Measurements from ENCODE around the gene ANTXRL. TPM values are rescaled to one million over a fixed set of nuclear protein-coding genes. Genes with fewer than 3 reads are reported as not detected.
"Not testable (repeated sequence)": the region's sequence is repeated elsewhere in the genome, so short reads cannot be mapped to it uniquely, and the experiment has no call there.

Gene ANTXRL
- total RNA-seq, 1 experiment from 2014 or later: not detected

GRCh38 chr10:46328853-46329689 lies 42.3 kb downstream of the ANTXRL start:
- POLR2A ChIA-PET (ENCODE audit: unreplicated experiment): no interaction called here
- intact Hi-C loops (cut with micrococcal nuclease): no loop called here

DNA sequence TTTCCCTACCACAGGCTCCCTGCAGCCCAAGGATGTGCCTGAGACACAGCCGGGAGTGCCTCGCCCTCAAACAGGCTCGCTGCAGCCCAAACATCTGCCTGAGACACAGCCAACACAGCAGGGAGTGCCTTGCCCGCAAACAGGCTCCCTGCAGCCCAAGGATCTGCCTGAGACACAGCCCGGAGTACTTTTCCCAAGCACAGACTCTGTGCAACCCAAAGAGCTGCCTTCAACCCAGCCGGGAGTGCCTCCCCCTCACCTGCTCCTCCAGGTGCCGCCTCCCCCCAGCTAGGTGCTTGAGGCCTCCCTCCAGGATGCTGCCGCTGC lies 42.9 kb downstream of the ANTXRL start:
- no peak overlapping the region for H2AFZ ChIP-seq (ENCODE audit: low read length)
- no peaks in the 10 kb centered on the region for H3K27me3 ChIP-seq (ENCODE audit: low read length)
- H3F3A ChIP-seq (ENCODE audit: low read length, unreplicated experiment): no peaks in the 10 kb centered on the region
- intact Hi-C loops (cut with micrococcal nuclease): no loop called here
- TF ChIP-seq CTCF (conservative IDR thresholded peaks at IDR 0.05; ENCODE audit: low read depth, low read length) (no peak), EZH2phosphoT487 (IDR thresholded peaks at IDR 0.05; ENCODE audit: borderline replicate concordance, low read length) (no peak), EZH2 (IDR thresholded peaks at IDR 0.05; ENCODE audit: low read length, unreplicated experiment) (no peak)
- CTCF ChIA-PET: no interaction called here
- no peaks in the 10 kb centered on the region for H4K20me1 ChIP-seq (ENCODE audit: low read length)
- H3K4me2 ChIP-seq (ENCODE audit: low read length): no peak overlapping the region
- H3K79me2 ChIP-seq (ENCODE audit: low read length): no peaks in the 10 kb centered on the region
- H3K27ac ChIP-seq (ENCODE audit: low read length): no peak overlapping the region
- no peak overlapping the region for H3K9ac ChIP-seq (ENCODE audit: low read length)
- H3K4me3 ChIP-seq (ENCODE audit: low read length): no peak overlapping the region
- H3K9me2 ChIP-seq (replicated peaks; ENCODE audit: low read length): no peaks in the 10 kb centered on the region
- H3K9me3 ChIP-seq (ENCODE audit: low read length): no peaks in the 10 kb centered on the region
- no peaks in the 10 kb centered on the region for H3K36me3 ChIP-seq (ENCODE audit: low read depth, low read length)
- no peak for DNase-seq
- no TSS peak for BruUV-seq (replicated peaks)
- POLR2A ChIA-PET (ENCODE audit: unreplicated experiment): no interaction called here
- no peak for ATAC-seq
- H3K4me1 ChIP-seq (ENCODE audit: insufficient read depth, low read length): no peaks in the 10 kb centered on the region

More at GRCh38 chr10:46328853-46329689, 42.3 kb downstream of the ANTXRL start:
- Histone ChIP-seq H4K20me1 (ENCODE audit: low read length) (no peaks in the 10 kb centered on the region), H3K4me1 (ENCODE audit: insufficient read depth, low read length) (no peaks in the 10 kb centered on the region), H3K9ac (ENCODE audit: low read length) (no peak overlapping the region), H3K36me3 (ENCODE audit: low read depth, low read length) (no peaks in the 10 kb centered on the region), H3K9me3 (ENCODE audit: low read length) (no peaks in the 10 kb centered on the region), H3K79me2 (ENCODE audit: low read length) (no peaks in the 10 kb centered on the region), H3K4me3 (ENCODE audit: low read length) (no peak overlapping the region), H3F3A (ENCODE audit: low read length, unreplicated experiment) (no peaks in the 10 kb centered on the region), H3K9me2 (replicated peaks; ENCODE audit: low read length) (no peaks in the 10 kb centered on the region), H3K27me3 (ENCODE audit: low read length) (no peaks in the 10 kb centered on the region), H3K27ac (ENCODE audit: low read length) (no peak overlapping the region), H3K4me2 (ENCODE audit: low read length) (no peak overlapping the region), H2AFZ (ENCODE audit: low read length) (no peak overlapping the region)
- no peak for DNase-seq
- TF ChIP-seq EZH2 (IDR thresholded peaks at IDR 0.05; ENCODE audit: low read length, unreplicated experiment) (no peak), EZH2phosphoT487 (IDR thresholded peaks at IDR 0.05; ENCODE audit: borderline replicate concordance, low read length) (no peak), CTCF (conservative IDR thresholded peaks at IDR 0.05; ENCODE audit: low read depth, low read length) (no peak)
- BruUV-seq (replicated peaks): no TSS peak
- ATAC-seq: no peak
- CTCF ChIA-PET: no interaction called here

DNA sequence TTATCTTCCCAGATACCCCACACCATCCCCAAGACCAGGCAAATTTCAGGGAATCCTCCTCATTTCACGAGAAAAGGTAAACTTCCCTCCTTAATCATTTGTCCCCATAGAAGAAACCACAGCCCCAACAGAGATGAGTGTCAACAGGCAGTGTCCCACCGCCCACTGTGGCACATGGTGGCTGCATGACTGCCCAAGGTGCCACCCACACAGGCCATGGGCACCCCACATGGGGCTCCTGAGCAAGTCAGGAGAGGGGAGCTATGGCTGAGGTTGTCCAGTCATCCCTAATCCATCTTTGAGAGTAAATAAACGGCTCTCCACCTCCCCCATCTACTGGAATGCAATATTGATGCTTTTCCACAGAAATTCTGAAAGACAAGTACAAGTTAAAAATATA lies 44.1 kb downstream of the ANTXRL start:
- no peak overlapping the region for H3K9ac ChIP-seq (ENCODE audit: low read length)
- DNase-seq (no peak), ATAC-seq (no peak)
- H3K4me1 ChIP-seq (ENCODE audit: insufficient read depth, low read length): no peaks in the 10 kb centered on the region
- no peak overlapping the region for H2AFZ ChIP-seq (ENCODE audit: low read length)
- H3F3A ChIP-seq (ENCODE audit: low read length, unreplicated experiment): no peaks in the 10 kb centered on the region
- H3K27me3 ChIP-seq (ENCODE audit: low read length): no peaks in the 10 kb centered on the region
- intact Hi-C loops (cut with micrococcal nuclease): no loop called here
- no peaks in the 10 kb centered on the region for H3K36me3 ChIP-seq (ENCODE audit: low read depth, low read length)
- H3K4me2 ChIP-seq (ENCODE audit: low read length): no peak overlapping the region
- H4K20me1 ChIP-seq (ENCODE audit: low read length): no peaks in the 10 kb centered on the region
- ChIA-PET POLR2A (ENCODE audit: unreplicated experiment) (no interaction called here), CTCF (no interaction called here)
- BruUV-seq (replicated peaks): no TSS peak
- H3K9me3 ChIP-seq (ENCODE audit: low read length): no peaks in the 10 kb centered on the region
- H3K9me2 ChIP-seq (replicated peaks; ENCODE audit: low read length): no peaks in the 10 kb centered on the region
- TF ChIP-seq CTCF (conservative IDR thresholded peaks at IDR 0.05; ENCODE audit: low read depth, low read length): no peak
- H3K79me2 ChIP-seq (ENCODE audit: low read length): no peaks in the 10 kb centered on the region
- H3K4me3 ChIP-seq (ENCODE audit: low read length): no peak overlapping the region
- H3K27ac ChIP-seq (ENCODE audit: low read length): no peak overlapping the region

DNA sequence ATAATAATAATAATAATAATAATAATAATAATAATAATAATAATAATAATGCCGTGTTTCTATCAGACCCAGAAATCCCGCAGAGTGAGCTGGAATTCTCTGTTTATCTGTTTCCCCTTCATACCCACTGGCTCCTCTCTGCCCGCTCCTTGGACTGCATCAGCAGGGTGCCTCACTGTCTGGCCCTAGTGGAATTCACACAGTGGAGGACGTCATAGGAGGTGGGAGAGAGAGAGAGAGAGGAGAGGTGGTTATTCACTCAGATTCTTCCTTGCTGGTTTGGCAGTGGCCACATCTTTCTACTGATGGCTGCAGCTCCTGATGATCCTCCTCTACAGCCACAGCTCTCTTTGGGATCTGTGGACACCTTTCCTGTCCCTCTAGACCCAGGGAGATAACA lies 78.7 kb downstream of the ANTXRL start:
- H3K4me1 ChIP-seq (ENCODE audit: insufficient read depth, low read length); H3K36me3 ChIP-seq (ENCODE audit: low read depth, low read length); H3F3A ChIP-seq (ENCODE audit: low read length, unreplicated experiment); H4K20me1 ChIP-seq (ENCODE audit: low read length); DNase-seq; BruUV-seq (replicated peaks); H2AFZ ChIP-seq (ENCODE audit: low read length); H3K9ac ChIP-seq (ENCODE audit: low read length); H3K9me2 ChIP-seq (replicated peaks; ENCODE audit: low read length); ATAC-seq; POLR2A ChIA-PET (ENCODE audit: unreplicated experiment); H3K79me2 ChIP-seq (ENCODE audit: low read length); H3K9me3 ChIP-seq (ENCODE audit: low read length); H3K4me3 ChIP-seq (ENCODE audit: low read length); H3K27ac ChIP-seq (ENCODE audit: low read length); H3K27me3 ChIP-seq (ENCODE audit: low read length); H3K4me2 ChIP-seq (ENCODE audit: low read length); CTCF ChIA-PET; intact Hi-C loops (cut with micrococcal nuclease): not testable (repeated sequence)

All from PC-3 (cell line).